ENCODE results near the gene TRANK1. TPM values are rescaled to one million over a fixed set of nuclear protein-coding genes. Genes with fewer than 3 reads are reported as not detected.

TRANK1 gene
- total RNA-seq, 2 donors from 2014 or later = 9.4 to 17.4 TPM

DNA sequence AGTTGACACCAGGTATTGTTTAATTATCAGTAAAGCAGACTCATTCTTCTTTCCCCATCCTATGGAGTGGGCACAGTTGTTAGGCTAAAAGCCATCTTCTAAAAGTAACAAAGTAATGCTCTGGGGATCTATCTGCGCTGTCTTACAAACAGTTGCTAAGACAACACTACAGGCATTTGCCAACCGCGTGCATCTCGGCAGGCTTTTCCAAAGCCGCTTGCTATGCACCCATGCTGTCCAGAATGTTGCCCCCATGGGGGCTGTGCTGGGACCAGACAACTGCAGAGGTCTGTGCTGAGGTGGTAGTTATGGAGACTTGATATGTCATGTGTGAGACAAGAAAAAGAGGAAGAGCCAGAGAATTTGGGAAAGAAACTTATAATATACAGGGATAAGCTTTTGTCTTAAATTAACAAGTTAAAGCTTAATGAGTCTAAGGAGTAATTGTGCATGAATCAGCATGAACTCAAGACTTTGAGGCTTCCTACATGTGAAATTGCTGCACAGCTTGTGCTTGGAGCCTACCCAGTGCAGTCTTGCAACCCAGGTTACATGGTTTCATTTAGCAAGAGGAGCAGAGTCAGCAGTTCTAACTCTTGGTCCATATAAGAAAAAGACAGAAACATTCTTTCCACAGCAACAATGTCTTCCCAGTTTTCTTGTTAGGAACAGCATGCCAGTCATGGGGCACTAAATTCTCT lies 141.6 kb downstream of the TRANK1 start:
- Histone ChIP-seq H3K4me3 (no peak overlapping the region), H3K9me3 (no peaks in the 10 kb centered on the region), H3K36me3 (no peaks in the 10 kb centered on the region), H3K4me1 (replicated peaks) (no peaks in the 10 kb centered on the region), H3K27me3 (replicated peaks; ENCODE audit: insufficient read depth) (no peaks in the 10 kb centered on the region), H3K27ac (no peak overlapping the region)
- intact Hi-C loops (cut with DNase I) = no loop called here
- DNase-seq (ENCODE audit: low spot score) = no peak
- 97% methylated on average over 5 of the region's 5 CpGs for WGBS
- TF ChIP-seq POLR2A (IDR thresholded peaks at IDR 0.05) (no peak), POLR2AphosphoS5 (IDR thresholded peaks at IDR 0.05) (no peak)
- TF ChIP-seq, protein P1, sequence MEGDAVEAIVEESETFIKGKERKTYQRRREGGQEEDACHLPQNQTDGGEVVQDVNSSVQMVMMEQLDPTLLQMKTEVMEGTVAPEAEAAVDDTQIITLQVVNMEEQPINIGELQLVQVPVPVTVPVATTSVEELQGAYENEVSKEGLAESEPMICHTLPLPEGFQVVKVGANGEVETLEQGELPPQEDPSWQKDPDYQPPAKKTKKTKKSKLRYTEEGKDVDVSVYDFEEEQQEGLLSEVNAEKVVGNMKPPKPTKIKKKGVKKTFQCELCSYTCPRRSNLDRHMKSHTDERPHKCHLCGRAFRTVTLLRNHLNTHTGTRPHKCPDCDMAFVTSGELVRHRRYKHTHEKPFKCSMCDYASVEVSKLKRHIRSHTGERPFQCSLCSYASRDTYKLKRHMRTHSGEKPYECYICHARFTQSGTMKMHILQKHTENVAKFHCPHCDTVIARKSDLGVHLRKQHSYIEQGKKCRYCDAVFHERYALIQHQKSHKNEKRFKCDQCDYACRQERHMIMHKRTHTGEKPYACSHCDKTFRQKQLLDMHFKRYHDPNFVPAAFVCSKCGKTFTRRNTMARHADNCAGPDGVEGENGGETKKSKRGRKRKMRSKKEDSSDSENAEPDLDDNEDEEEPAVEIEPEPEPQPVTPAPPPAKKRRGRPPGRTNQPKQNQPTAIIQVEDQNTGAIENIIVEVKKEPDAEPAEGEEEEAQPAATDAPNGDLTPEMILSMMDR (IDR thresholded peaks at IDR 0.05) = no peak

DNA sequence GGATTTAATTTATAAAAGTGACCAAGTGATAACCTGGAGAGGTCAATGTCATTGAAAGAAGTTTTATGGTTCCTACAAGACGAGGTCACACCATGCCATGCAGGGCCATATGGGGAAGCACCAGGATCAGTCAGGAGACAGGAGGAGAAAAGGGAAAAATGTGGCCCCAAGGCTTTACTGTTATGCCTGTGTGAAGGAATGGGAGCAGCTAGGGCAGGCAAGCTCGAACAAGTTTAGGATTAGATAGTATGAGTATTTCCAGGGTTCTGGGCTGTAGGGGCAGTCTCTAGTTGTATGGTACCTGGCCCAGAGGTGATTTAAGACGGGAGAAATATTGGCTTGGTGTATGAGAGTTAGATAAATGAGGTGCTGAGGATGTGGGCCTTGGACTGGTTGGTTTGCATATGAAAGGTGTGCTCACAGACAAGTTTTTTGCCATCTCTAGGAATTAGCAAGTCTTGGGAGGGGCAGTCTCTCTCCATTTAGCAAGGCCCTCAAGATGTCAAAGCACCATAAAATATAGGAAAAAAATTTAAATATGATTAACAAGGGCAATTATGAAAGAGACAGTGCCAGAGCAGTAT lies 144.2 kb downstream of the TRANK1 start:
- no peaks in the 10 kb centered on the region for H3K27me3 ChIP-seq (replicated peaks; ENCODE audit: insufficient read depth)
- TF ChIP-seq POLR2AphosphoS5 (IDR thresholded peaks at IDR 0.05) (no peak), POLR2A (IDR thresholded peaks at IDR 0.05) (no peak)
- TF ChIP-seq, protein P1 (IDR thresholded peaks at IDR 0.05) = no peak
- WGBS = 61% methylated on average over 3 of the region's 3 CpGs
- no peaks in the 10 kb centered on the region for H3K36me3 ChIP-seq
- H3K27ac ChIP-seq = no peak overlapping the region
- intact Hi-C loops (cut with DNase I) = no loop called here
- no peaks in the 10 kb centered on the region for H3K9me3 ChIP-seq
- H3K4me3 ChIP-seq = no peak overlapping the region
- no peaks in the 10 kb centered on the region for H3K4me1 ChIP-seq (replicated peaks)
- no peak for DNase-seq (ENCODE audit: low spot score)

DNA sequence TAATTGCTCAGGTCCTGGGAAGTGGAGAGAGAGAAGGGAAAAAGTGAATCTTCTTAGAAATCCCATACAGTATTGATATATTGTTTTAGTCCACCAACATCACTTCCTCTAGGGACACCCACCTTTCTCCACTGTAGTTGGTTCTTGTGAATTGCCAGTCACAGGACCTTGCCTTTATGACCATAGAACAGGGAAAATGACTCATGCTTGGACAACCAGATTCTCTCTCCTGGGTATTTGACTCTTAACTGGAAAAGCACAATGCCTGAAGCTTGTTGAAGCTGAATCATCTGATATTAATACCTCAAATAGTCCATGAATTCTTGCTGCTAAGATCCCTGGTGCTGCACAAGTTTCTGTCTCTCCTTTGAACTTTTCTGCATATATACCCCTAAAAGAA lies 148.0 kb downstream of the TRANK1 start:
- Histone ChIP-seq H3K4me1 (replicated peaks) (no peaks in the 10 kb centered on the region), H3K9me3 (no peaks in the 10 kb centered on the region), H3K27me3 (replicated peaks; ENCODE audit: insufficient read depth) (no peaks in the 10 kb centered on the region), H3K36me3 (no peaks in the 10 kb centered on the region), H3K4me3 (no peak overlapping the region), H3K27ac (no peak overlapping the region)
- intact Hi-C loops (cut with DNase I) = no loop called here
- DNase-seq (ENCODE audit: low spot score) = no peak
- TF ChIP-seq, protein P1 (IDR thresholded peaks at IDR 0.05) = no peak

DNA sequence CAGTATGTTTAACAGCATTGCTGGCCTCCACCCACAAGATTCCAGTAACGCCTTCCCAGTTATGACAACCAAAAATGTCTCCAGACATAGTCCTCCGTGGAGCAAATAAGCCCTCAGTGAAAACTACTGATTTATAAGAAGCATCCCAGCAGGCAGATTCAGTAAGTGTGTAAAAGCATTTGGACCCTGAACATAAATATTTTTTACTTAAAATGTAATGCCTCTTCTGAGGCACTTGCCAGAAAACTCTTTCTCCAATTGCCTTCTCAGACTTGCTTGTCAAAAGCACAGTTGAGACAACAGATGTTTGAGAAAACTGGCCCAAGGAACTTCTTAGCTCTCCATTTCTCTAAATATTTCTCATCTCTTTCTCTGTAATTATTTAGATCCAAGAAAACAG lies 148.7 kb downstream of the TRANK1 start:
- H3K36me3 ChIP-seq = no peaks in the 10 kb centered on the region
- intact Hi-C loops (cut with DNase I) = no loop called here
- H3K27me3 ChIP-seq (replicated peaks; ENCODE audit: insufficient read depth) = no peaks in the 10 kb centered on the region
- H3K4me1 ChIP-seq (replicated peaks) = no peaks in the 10 kb centered on the region
- DNase-seq (ENCODE audit: low spot score) = no peak
- TF ChIP-seq POLR2A (IDR thresholded peaks at IDR 0.05) (no peak), POLR2AphosphoS5 (IDR thresholded peaks at IDR 0.05) (no peak)
- TF ChIP-seq, protein P1 (IDR thresholded peaks at IDR 0.05) = no peak
- H3K9me3 ChIP-seq = no peaks in the 10 kb centered on the region
- 94% methylated on average over 2 of the region's 2 CpGs for WGBS
- no peak overlapping the region for H3K27ac ChIP-seq
- no peak overlapping the region for H3K4me3 ChIP-seq

DNA sequence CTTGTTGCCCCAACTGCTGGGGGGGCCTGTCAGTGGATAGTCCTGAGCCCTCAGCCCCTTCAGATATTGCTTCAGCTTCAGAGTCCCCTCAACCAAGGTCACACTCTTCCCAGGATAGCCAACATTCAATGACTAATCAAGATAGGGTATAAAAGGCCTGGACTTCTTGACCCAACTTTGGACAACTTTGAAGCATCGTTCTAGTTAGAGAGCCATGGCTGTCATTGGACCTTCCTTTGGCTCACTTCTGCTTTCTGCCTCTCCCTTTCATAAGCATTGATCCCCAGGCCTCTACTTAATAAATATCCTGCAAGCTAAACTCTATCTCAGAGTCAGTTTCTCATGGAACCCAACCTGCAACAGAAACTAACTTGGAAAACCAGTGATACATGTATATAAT lies 149.2 kb downstream of the TRANK1 start:
- intact Hi-C loops (cut with DNase I) = no loop called here
- Histone ChIP-seq H3K27ac (no peak overlapping the region), H3K4me3 (no peak overlapping the region), H3K9me3 (no peaks in the 10 kb centered on the region), H3K27me3 (replicated peaks; ENCODE audit: insufficient read depth) (no peaks in the 10 kb centered on the region), H3K36me3 (no peaks in the 10 kb centered on the region), H3K4me1 (replicated peaks) (no peaks in the 10 kb centered on the region)
- WGBS = 100% methylated on average over 1 of the region's 1 CpG
- DNase-seq (ENCODE audit: low spot score) = no peak
- TF ChIP-seq, protein P1 (IDR thresholded peaks at IDR 0.05) = no peak
- TF ChIP-seq POLR2A (IDR thresholded peaks at IDR 0.05) (no peak), POLR2AphosphoS5 (IDR thresholded peaks at IDR 0.05) (no peak)

Data from prostate gland (tissue), 2 donors.